ENCODE data around the gene AXDND1.

The AXDND1 gene, protein sequence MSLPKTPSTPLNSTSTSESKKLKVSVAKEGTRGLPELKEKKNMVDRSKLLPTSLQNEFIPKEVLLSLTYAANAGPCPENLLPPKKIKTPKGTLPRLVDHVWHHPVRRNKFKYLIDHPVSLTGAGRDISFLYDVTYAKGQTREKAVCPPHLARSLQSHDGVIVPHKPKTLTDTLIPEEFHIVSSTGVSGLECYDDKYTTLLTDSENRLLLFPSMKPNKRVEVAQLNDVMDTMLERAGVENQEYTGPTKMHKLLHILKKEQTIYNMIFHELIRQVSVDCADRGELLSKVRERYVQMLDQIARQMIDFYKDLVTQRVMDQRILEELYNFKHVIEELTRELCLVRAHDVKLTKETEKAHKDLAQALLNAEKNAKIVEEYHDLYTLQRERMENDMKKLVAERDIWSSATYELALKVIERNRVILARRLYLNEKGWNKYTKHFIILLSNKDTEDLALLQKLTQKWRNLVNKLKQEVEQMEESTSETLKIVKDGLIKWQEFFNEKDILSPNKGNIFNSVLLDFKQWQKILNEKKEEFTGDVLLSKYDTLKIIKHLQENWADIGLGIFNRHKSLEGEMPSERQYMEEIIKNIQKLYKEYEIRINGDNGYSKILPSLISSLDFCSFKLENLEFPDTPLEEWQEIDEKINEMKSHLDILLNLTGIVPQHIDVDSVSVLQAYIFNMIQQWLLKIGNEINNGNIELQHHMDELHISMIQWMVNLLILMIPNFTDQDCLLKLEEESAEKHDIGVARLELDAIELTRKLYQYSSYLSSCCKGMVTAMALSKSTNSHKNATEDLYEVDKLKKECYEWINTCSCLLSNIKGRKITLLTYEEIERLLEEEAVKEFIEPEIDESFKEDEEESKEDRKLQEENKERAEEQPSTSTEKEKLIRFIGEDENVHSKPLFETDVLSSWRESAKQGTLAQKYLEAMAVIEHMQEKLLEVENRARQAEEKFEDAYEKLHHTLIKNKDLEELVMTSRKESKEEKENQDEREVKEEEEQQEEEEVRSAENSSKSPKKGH

DNA sequence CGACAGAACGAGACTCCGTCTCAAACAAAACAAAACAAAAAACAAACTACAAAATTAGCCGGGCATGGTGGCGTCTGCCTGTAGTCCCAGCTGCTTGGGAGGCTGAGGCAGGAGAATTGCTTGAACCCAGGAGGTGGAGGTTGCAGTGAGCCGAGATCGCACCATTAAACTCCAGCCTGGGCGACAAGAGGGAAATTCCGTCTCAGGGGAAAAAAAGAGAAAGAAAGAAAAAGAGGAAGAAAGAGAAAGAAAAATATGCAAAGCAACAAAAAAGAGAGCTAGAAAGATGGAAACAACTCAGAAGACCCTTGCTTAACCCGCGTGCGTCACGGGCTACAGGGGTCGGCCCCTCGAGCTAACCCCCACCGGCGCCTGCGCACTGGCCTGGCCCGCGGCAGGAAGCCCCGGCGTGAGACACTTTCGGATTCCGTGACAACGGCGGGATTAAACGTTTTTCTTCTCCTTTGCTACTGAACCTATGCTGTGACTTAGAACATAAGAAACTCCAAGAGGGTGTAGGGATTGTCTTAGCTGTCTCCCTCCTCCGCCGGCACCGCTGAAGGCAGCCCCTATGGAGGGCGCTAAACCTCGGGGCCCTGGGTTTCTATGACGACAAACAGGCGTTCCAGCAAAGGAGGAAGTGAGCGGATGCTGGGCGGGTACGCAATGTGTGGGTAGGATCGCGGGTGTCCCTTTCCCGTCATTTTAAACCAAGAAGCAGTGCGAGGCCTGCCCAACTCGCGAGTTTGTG lies at the start of gene AXDND1:
Gene AXDND1, plus strand, starts transcription at position 630 of the 751 bp plus-strand sequence. CDS start 539 bp downstream, outside the sequence.
- Mint-ChIP-seq H3K36me3 (ENCODE audit: low read depth) (no peaks in the 10 kb centered on the region), H3K4me3 (peak within 1 kb of the TSS; percentile 94), H3K9me3 (no peaks in the 10 kb centered on the region), H3K27ac (peak within 1 kb of the TSS; percentile 99), H3K27me3 (ENCODE audit: low read depth) (no peaks in the 10 kb centered on the region), H3K4me1 (ENCODE audit: low read depth) (peaks cover 8% of the 10 kb centered on the region)

DNA sequence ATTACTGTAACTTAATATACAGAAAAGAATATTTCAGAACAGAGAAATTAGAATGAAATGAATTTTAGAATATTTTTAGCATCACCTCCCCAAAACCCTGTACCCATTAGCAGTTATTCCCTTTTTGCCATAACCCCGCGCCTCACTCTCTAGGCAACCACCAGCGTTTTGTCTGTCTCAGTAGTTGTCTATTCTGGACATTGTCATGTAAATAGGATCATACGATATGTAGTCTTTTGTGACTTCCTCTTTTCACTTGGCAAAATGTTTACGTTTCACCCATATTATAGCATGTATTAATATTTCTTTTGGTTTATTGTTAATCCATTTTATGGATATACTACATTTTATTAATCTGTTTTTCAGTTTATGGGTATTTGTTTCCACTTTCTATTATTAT lies 47.3 kb upstream of the AXDND1 start:
- Mint-ChIP-seq H3K4me3 (no peak overlapping the region), H3K27ac (no peak overlapping the region), H3K9me3 (peaks cover 12% of the 10 kb centered on the region), H3K27me3 (ENCODE audit: low read depth) (no peaks in the 10 kb centered on the region), H3K4me1 (ENCODE audit: low read depth) (peaks cover 11% of the 10 kb centered on the region), H3K36me3 (ENCODE audit: low read depth) (peaks cover 22% of the 10 kb centered on the region)

DNA sequence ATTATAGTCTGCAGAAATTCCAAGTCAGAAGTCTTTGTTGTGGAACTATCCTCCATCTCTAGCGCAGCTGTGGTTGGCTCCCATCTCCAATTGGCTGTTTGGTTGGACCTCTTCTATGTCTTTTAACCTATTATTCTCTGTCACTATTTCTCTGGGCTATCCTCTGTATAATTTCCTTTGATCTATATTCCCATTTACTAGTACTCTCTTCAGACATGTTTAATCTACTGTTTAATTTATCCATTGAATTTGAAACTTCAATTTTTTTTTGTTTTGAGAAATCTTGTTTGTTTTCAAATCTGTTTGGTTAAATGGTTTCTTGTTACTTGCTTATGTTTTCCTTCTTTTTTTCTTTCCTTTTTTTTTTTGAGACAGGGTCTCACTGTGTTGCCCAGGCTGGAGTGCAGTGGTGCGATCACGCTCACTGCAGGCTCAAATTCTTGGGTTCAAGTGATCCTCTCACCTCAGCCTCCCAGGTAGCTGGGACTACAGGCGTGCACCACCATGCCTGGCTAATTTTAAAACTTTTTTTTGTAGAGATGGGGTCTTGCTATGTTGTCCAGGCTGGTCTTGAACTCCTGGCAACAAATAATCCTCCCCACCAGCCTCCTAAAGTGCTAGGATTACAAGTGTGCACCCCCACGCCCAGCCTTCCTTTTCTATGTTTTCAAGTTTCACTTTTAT lies 44.1 kb upstream of the AXDND1 start:
- peaks cover 11% of the 10 kb centered on the region for H3K4me1 Mint-ChIP-seq (ENCODE audit: low read depth)
- no peak overlapping the region for H3K27ac Mint-ChIP-seq
- peaks cover 24% of the 10 kb centered on the region for H3K36me3 Mint-ChIP-seq (ENCODE audit: low read depth)
- H3K9me3 Mint-ChIP-seq = peaks cover 12% of the 10 kb centered on the region
- no peak overlapping the region for H3K4me3 Mint-ChIP-seq
- no peaks in the 10 kb centered on the region for H3K27me3 Mint-ChIP-seq (ENCODE audit: low read depth)

DNA sequence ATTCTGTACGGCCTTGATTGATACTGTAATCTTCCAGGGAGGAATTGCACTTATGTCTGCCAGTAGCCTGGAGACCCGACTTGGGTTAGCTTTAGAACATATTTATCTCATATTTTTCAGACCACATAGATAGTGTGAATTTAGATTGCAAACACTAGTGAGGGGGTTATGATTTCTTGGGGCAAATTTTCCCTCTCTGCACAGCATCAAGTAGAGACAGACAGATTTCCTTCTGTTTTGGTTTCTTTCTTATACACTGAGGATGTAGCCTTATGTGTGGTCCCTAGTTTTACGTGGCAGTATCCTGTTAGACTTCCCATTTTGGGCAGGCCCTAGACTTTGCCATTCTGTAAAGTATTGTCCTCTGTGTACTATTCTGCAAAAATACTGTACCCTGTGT lies 43.2 kb upstream of the AXDND1 start:
- no peak overlapping the region for H3K4me3 Mint-ChIP-seq
- H3K9me3 Mint-ChIP-seq = peaks cover 12% of the 10 kb centered on the region
- peaks cover 25% of the 10 kb centered on the region for H3K36me3 Mint-ChIP-seq (ENCODE audit: low read depth)
- H3K27me3 Mint-ChIP-seq (ENCODE audit: low read depth) = no peaks in the 10 kb centered on the region
- H3K4me1 Mint-ChIP-seq (ENCODE audit: low read depth) = peaks cover 11% of the 10 kb centered on the region
- no peak overlapping the region for H3K27ac Mint-ChIP-seq

DNA sequence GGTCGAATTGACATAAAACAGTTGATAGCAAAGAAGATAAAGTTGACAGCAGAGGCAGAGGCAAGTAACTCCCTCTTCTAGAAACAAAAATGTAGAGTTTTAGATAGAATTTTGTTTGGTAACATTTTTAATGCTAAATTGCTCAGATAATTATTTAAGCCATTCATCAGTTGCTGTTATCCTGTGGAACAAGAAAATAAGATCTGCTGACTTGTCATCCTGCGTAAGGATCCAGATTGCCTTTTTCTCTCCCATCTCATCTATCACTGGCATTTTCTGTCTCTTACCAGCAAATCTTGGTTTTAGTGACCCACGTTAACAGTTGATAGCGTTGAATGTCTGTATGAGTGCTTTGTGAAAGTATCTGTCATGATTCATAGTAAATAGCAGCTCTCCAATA lies 42.3 kb upstream of the AXDND1 start:
- Mint-ChIP-seq H3K36me3 (ENCODE audit: low read depth) (peaks cover 28% of the 10 kb centered on the region), H3K4me1 (ENCODE audit: low read depth) (peaks cover 11% of the 10 kb centered on the region), H3K27ac (no peak overlapping the region)

DNA sequence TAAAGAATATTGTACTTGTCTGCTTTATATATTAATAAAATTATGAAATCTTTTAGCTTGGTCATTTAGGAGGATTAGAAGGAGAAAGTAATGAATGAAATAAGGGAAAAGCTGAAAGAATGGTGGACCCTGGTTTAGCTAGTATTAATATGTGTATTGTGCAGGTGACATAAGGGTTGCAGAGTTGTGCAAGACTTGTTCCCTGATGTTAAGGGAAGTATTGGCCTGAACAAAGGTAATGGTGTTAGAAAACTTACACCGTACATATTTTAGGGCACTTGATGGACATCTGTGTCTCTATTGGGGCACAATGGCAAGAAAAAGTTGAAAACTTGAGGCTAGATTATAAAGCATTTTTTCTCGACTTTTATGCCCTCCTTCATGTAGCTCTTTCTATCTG lies 39.9 kb upstream of the AXDND1 start:
- H3K27ac Mint-ChIP-seq = no peak overlapping the region
- no peaks in the 10 kb centered on the region for H3K27me3 Mint-ChIP-seq (ENCODE audit: low read depth)
- no peak overlapping the region for H3K4me3 Mint-ChIP-seq
- peaks cover 36% of the 10 kb centered on the region for H3K36me3 Mint-ChIP-seq (ENCODE audit: low read depth)
- peaks cover 11% of the 10 kb centered on the region for H3K4me1 Mint-ChIP-seq (ENCODE audit: low read depth)
- H3K9me3 Mint-ChIP-seq = peaks cover 16% of the 10 kb centered on the region

More for the DNA sequence above, 42.3 kb upstream of the AXDND1 start:
- peaks cover 12% of the 10 kb centered on the region for H3K9me3 Mint-ChIP-seq
- no peak overlapping the region for H3K4me3 Mint-ChIP-seq
- H3K27me3 Mint-ChIP-seq (ENCODE audit: low read depth) = no peaks in the 10 kb centered on the region

DNA sequence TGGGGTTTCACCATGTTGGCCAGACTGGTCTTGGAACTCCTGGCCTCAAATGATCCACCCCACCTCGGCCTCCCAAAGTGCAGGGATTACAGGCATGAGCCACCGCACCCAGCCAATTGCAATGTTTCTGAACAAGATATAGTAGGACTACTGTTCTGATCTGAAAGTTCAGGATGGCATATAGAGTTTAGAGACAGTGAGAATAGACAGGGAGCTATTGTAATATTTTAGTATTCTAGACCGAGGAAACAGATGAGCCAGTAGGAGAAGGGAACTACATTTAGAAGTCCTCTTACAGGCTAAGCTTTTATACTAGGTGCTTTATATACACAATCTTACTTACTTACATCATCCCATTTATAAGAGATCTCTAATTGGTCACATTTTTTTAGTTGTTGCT lies 39.0 kb upstream of the AXDND1 start:
- H3K9me3 Mint-ChIP-seq = peaks cover 9% of the 10 kb centered on the region
- no peak overlapping the region for H3K4me3 Mint-ChIP-seq
- H3K4me1 Mint-ChIP-seq (ENCODE audit: low read depth) = peaks cover 9% of the 10 kb centered on the region
- H3K27ac Mint-ChIP-seq = no peak overlapping the region
- H3K36me3 Mint-ChIP-seq (ENCODE audit: low read depth) = peaks cover 31% of the 10 kb centered on the region
- no peaks in the 10 kb centered on the region for H3K27me3 Mint-ChIP-seq (ENCODE audit: low read depth)

DNA sequence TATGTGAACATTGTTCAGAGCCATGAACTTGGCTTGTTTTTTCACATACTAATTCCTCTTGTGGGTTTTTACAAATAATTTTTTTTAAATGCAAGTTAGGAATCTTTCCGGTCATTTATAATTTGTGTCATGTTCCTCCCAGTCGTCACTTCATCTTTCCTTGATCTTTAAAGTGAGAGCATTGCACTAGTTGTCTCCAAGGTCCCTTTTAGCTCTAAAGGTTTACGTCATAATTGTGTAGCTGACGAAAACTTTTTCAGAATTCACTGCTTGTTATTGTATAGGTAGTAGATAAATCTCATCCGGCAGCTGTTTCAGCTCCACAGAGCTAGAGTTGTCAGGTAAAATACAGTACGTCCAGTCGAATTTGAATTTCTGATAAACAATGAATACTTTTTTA lies 38.6 kb upstream of the AXDND1 start:
- H3K27me3 Mint-ChIP-seq (ENCODE audit: low read depth) = no peaks in the 10 kb centered on the region
- H3K27ac Mint-ChIP-seq = no peak overlapping the region

DNA sequence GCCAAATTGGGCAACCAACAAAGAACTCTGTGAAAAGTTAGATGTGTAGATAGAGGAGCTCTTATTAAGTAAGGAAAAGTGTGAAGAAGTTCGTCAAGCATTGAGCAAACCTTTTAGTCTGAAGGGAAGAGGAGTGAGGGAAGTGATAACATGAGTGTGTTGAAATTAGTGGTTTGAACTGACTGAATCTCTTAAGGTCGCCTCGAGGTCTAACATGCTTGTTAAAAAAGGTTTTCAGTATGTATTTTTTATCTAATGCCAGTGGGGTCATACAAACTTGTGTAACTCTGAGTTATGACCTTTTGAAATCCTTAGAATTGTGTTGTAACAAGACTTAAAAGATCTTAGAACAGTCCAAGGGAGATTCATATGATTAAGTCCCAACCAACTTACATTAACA lies 38.1 kb upstream of the AXDND1 start:
- H3K27ac Mint-ChIP-seq = no peak overlapping the region
- no peak overlapping the region for H3K4me3 Mint-ChIP-seq
- peaks cover 4% of the 10 kb centered on the region for H3K4me1 Mint-ChIP-seq (ENCODE audit: low read depth)
- H3K27me3 Mint-ChIP-seq (ENCODE audit: low read depth) = no peaks in the 10 kb centered on the region
- peaks cover 4% of the 10 kb centered on the region for H3K9me3 Mint-ChIP-seq
- H3K36me3 Mint-ChIP-seq (ENCODE audit: low read depth) = peaks cover 24% of the 10 kb centered on the region

More for the DNA sequence above, 38.6 kb upstream of the AXDND1 start:
- Mint-ChIP-seq H3K4me1 (ENCODE audit: low read depth) (peaks cover 7% of the 10 kb centered on the region), H3K9me3 (peaks cover 4% of the 10 kb centered on the region), H3K36me3 (ENCODE audit: low read depth) (peaks cover 27% of the 10 kb centered on the region), H3K4me3 (no peak overlapping the region)

DNA sequence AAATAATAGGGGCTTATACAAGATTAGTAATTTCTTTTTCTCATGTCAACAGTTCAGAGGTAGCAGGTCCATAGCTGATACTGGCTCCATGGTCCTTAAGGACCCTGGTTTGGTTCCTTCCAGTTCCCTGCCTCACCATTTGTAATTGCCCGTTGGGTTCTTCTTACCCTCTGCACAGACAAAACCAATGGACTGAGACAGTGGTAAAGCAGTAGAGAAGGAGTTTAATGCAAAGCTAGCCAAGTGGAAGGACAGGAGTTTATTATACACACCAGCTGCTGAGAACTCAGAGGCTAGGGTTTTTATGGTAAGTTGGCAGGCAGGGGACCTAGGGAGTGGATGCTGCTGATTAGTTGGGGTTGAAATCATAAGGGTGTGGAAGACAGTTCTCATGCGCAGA lies 35.9 kb upstream of the AXDND1 start:
- Mint-ChIP-seq H3K9me3 (peaks cover 4% of the 10 kb centered on the region), H3K4me1 (ENCODE audit: low read depth) (peaks cover 4% of the 10 kb centered on the region), H3K36me3 (ENCODE audit: low read depth) (peaks cover 20% of the 10 kb centered on the region), H3K27me3 (ENCODE audit: low read depth) (no peaks in the 10 kb centered on the region), H3K27ac (no peak overlapping the region), H3K4me3 (no peak overlapping the region)

DNA sequence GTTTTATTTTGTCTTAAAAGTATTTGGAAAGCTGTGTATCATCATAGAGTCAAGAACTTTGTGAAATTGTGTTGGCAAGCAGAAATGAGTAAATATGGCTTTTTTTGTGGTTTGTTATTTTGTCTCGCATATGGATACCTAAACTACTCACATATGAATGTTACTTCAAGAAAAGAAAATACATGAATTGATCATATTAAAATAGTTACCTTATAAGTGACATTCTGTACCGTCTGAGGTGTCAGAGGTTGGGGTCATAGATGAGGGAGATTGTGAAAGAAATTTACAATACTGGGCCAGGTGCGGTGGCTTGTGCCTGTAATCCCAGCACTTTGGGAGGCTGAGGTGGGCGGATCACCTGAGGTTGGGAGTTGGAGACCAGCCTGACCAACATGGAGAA lies 31.3 kb upstream of the AXDND1 start:
- no peak overlapping the region for H3K27ac Mint-ChIP-seq
- peaks cover 6% of the 10 kb centered on the region for H3K4me1 Mint-ChIP-seq (ENCODE audit: low read depth)
- H3K4me3 Mint-ChIP-seq = no peak overlapping the region
- peaks cover 22% of the 10 kb centered on the region for H3K36me3 Mint-ChIP-seq (ENCODE audit: low read depth)
- H3K9me3 Mint-ChIP-seq = peaks cover 4% of the 10 kb centered on the region
- H3K27me3 Mint-ChIP-seq (ENCODE audit: low read depth) = no peaks in the 10 kb centered on the region

DNA sequence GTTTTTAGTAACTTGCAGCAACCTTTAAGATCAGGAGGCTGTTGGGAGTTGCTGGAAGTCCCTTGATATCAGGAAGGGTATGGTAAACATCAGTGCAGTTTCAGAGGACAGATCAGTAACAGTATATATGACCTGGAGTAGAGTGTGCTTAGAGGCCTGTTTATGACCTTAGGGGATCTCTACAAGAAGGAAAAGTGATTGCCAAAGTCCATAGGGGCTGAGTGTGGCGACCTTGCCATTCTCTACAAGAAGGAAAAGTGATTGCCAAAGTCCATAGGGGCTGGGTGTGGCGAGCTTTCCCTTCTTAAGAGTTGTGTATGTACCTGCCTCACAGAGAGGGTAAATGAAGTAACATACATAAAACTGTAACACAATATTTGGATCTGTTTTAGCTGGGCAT lies 28.5 kb upstream of the AXDND1 start:
- Mint-ChIP-seq H3K36me3 (ENCODE audit: low read depth) (peaks cover 21% of the 10 kb centered on the region), H3K27ac (no peak overlapping the region), H3K9me3 (no peaks in the 10 kb centered on the region), H3K4me3 (no peak overlapping the region), H3K4me1 (ENCODE audit: low read depth) (peaks cover 4% of the 10 kb centered on the region), H3K27me3 (ENCODE audit: low read depth) (no peaks in the 10 kb centered on the region)

DNA sequence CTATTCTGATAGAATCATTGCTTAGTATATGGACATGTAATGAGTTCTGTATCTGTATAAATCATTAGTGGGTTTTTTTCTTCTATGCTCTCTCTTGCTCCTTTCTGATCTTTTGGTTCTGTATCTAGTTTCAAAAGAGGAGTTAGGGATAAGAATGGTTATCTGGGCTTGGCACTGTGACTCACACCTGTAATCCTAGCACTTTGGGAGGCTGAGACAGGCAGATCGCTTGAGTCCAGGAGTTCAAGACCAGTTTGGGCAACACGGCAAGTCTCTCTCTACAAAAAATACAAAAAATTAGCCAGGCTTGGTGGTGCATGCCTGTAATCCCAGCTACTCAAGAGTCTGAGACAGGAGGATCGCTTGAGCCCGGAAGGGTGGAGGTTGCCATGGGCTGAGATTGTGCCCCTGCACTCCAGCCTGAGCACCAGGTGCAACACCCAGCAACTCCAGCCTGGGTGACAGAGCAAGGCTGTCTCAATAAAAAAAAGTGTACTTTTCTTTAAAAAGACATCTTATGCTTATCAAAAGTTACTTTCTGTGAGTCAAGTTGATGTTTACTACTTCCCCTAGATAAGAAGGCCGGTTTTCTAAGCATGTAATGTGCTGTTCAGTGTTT lies 27.7 kb upstream of the AXDND1 start:
- Mint-ChIP-seq H3K36me3 (ENCODE audit: low read depth) (peaks cover 23% of the 10 kb centered on the region), H3K4me1 (ENCODE audit: low read depth) (peaks cover 3% of the 10 kb centered on the region), H3K27ac (no peak overlapping the region), H3K9me3 (no peaks in the 10 kb centered on the region), H3K4me3 (no peak overlapping the region), H3K27me3 (ENCODE audit: low read depth) (no peaks in the 10 kb centered on the region)
